GM13976 (cell line): ENCODE measurements around the gene NDUFAF7.

Source experiments
- DNase-seq: peaks from one replicate; pipeline ENCODE4 v3.0.0; 2012; ENCODE audit warnings: low spot score
- in situ Hi-C: fragments of 300-500 bp; cut with MboI; formaldehyde crosslinking; loops from one replicate; pipeline ENCODE4 v1.12.0; 2022; ENCODE audit warnings: low sequenced_read_pairs, mixed read lengths, inconsistent platforms; ENCODE audit not compliant: unreplicated experiment
- TF ChIP-seq, protein P1 (sequence below): IDR thresholded peaks from 2 replicates; pipeline ENCODE4 v1.5.1; 2012; ENCODE audit warnings: borderline replicate concordance, mild to moderate bottlenecking; ENCODE audit not compliant: insufficient read depth; ENCODE audit errors: extremely low read depth, missing control alignments, control extremely low read depth

Gene NDUFAF7

DNA sequence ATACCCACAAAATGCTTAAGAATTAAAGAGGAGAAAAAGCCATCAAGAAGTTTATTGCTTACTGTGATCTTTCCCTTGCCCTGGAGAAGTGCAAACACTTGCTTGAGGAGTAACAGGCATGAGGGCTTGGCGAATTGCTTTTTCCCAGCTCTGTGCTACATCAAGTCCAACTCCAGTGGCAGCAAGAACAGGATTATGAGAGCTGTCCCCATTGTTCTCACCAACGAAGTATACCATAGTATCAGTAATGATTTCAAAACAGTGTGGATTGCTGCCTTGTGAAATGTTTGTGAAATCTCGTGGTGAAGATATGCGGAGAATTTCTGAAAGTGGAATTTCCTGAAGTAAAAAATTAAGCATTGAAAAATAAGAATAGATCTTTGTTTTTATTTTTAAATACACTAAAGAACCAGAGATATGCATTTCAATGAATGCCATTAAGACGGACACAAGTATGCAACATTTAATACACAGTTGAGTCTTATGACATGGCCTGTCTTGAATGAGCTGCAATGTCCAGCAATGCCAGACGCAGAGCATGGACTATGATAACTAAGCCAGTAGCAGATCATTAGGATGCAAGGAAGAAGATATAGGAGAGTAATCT is 43.0 kb downstream of the NDUFAF7 start:
- TF ChIP-seq, protein P1, sequence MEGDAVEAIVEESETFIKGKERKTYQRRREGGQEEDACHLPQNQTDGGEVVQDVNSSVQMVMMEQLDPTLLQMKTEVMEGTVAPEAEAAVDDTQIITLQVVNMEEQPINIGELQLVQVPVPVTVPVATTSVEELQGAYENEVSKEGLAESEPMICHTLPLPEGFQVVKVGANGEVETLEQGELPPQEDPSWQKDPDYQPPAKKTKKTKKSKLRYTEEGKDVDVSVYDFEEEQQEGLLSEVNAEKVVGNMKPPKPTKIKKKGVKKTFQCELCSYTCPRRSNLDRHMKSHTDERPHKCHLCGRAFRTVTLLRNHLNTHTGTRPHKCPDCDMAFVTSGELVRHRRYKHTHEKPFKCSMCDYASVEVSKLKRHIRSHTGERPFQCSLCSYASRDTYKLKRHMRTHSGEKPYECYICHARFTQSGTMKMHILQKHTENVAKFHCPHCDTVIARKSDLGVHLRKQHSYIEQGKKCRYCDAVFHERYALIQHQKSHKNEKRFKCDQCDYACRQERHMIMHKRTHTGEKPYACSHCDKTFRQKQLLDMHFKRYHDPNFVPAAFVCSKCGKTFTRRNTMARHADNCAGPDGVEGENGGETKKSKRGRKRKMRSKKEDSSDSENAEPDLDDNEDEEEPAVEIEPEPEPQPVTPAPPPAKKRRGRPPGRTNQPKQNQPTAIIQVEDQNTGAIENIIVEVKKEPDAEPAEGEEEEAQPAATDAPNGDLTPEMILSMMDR: no peak
- no peak for DNase-seq
- in situ Hi-C loops: no loop called here

DNA sequence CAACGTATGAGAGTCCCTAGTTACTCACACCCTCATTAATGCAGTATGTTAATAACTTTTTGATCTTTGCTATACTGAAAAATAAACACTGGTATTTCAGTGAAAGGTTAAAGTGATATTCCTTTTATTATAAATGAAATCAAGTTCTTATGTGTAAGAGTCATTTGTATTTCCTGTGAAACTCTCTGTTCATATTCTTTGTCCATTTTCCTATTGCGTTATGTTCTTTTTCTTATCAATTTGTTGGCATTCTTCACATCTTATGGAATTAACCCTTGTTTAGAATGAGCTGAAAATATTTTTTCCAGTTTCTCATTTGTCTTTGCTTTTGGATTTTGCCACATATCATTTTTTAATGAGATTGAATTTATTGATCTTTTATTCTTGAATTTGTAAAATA is 44.8 kb downstream of the NDUFAF7 start:
- in situ Hi-C loops: no loop called here
- TF ChIP-seq, protein P1: no peak
- no peak for DNase-seq

DNA sequence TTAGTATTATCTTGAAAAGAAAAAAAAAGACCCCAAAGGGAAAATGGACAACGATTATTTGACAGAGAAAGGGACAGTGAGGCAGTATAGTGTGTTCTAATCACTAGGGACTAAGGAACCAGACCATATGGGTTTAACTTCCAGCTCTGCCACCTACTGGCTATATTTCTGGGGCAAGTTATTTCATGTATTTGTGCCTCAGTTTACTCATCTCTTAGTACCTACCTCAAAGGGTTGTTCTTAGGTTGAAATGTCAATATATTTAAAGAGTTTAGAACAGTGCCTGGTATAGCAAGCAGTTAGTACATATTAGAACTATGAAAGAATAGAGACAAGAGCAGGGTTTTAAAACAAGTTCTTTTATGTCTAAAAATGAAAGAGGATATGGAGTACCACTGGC is 50.5 kb downstream of the NDUFAF7 start:
- TF ChIP-seq, protein P1: no peak

DNA sequence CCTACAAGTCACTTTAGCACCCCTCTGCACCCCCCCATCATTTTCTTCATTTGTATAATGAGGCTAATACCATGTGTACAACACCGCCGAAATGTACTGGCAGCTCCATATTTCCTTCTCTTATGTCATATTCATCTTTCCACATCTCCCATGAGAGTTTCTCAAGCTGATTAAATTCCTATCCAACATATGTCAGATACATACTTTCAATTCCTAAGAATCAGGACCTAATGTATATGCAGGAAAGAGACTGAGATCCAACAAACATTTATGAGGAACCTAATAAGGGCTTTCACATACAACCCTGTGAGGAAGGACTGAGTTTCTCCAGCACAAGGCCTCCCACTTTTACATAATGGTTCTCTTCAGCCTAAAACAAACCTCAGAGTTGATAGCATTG is 51.3 kb downstream of the NDUFAF7 start:
- in situ Hi-C loops: no loop called here
- DNase-seq: no peak
- TF ChIP-seq, protein P1: no peak

More for the DNA sequence above, 50.5 kb downstream of the NDUFAF7 start:
- in situ Hi-C loops: no loop called here
- DNase-seq: no peak

DNA sequence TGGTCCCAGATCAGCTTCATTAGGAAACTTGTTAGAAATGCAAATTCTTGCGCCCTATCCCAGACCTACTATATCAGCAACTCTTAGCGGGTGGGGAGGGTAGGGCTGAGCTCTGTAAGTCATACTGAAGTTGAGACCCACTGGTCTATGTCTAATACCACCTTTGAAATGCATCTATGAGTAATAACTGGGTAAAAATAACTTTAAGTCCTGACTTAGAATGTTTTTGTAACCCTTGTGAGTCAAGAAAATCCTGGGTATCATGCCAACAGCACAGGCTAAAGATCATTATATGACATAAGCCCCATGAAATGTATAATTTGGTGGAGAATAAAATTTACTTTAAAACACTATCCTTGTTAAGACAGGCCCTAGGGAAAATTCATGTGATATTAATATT is 51.7 kb downstream of the NDUFAF7 start:
- no peak for DNase-seq
- TF ChIP-seq, protein P1: no peak
- in situ Hi-C loops: no loop called here

DNA sequence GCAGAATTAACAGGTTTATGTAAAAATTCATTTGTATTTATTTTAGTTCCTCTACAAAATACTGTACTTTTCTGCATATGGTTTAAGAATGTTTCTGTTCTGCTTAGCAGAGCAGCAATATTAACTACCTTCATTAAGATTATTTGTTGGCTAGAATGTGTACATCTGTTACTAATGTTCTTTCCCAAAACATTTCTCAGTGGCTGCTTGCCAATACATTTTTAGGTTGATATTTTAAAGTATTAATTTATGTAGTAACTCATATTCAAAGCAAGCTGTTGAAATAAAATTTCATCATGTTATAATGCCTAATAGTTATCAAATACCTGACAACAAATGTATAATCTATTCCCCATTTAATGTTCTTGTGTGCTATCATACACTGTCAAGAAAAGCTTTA is 52.9 kb downstream of the NDUFAF7 start:
- in situ Hi-C loops: no loop called here
- no peak for DNase-seq
- TF ChIP-seq, protein P1: no peak
